CD8-positive, alpha-beta memory T cell (primary cell): Measurements from ENCODE around the gene ST6GALNAC3. TPM values are rescaled to one million over a fixed set of nuclear protein-coding genes. Genes with fewer than 3 reads are reported as not detected.
A peak's percentile ranks its signal among the peaks of the same experiment; 100 is the strongest.

Source experiments
- CTCF ChIA-PET: fragments of 350-600 bp; sonication (Branson Sonifier 250); formaldehyde crosslinking; loops from one replicate; lab custom pipeline; 2021; ENCODE audit warnings: antibody characterized with exemption; lab: Charles Lee
- POLR2A ChIA-PET: fragments of 350-600 bp; sonication (Branson Sonifier 250); formaldehyde crosslinking; loops from one replicate; lab custom pipeline; 2021; ENCODE audit warnings: antibody characterized with exemption; lab: Charles Lee
- DNase-seq, 5 donors: peaks; one replicate each; pipeline versions ENCODE4 v3.0.0 to v3.0.0-alpha.2; 2020 to 2022; ENCODE audit warnings: mixed read lengths in 1 of 5
- H3K27ac ChIP-seq: one replicate; pipeline ENCODE4 v1.7.0; 2013; ENCODE audit warnings: low read depth, mild to moderate bottlenecking, low read length, moderate library complexity
- H3K27me3 ChIP-seq: 2 replicates; pipeline ENCODE4 v1.7.0; 2013; ENCODE audit warnings: low read length, mild to moderate bottlenecking; ENCODE audit not compliant: insufficient read depth, poor library complexity, severe bottlenecking
- H3K36me3 ChIP-seq: 2 replicates; pipeline ENCODE4 v1.7.0; 2013; ENCODE audit warnings: mild to moderate bottlenecking, low read length, moderate library complexity; ENCODE audit not compliant: insufficient read depth
- H3K4me1 ChIP-seq: 2 replicates; pipeline ENCODE4 v1.7.0; 2013; ENCODE audit warnings: mild to moderate bottlenecking, low read length, moderate library complexity; ENCODE audit not compliant: insufficient read depth
- H3K4me3 ChIP-seq: 2 replicates; pipeline ENCODE4 v1.7.0; 2013; ENCODE audit warnings: mild to moderate bottlenecking, low read length
- H3K9me3 ChIP-seq: 2 replicates; pipeline ENCODE4 v1.7.0; 2013; ENCODE audit warnings: mild to moderate bottlenecking, low read length
- H3K27ac Mint-ChIP-seq, 8 donors: one replicate each; pipeline ENCODE4 v1.8.0; 2020 to 2021; ENCODE audit warnings: mixed read lengths in 8 of 8, mild to moderate bottlenecking in 6 of 8, inconsistent platforms in 3 of 8, moderate library complexity in 3 of 8
- H3K27me3 Mint-ChIP-seq, 2 donors: one replicate each; pipeline ENCODE4 v1.8.0; 2020 to 2021; ENCODE audit warnings: mixed read lengths in 2 of 2, mild to moderate bottlenecking in 1 of 2, moderate library complexity in 1 of 2
- H3K36me3 Mint-ChIP-seq, 3 donors: one replicate each; pipeline ENCODE4 v1.8.0; 2020 to 2021; ENCODE audit warnings: mixed read lengths in 3 of 3, inconsistent platforms in 1 of 3, mild to moderate bottlenecking in 1 of 3
- H3K4me1 Mint-ChIP-seq, 3 donors: one replicate each; pipeline ENCODE4 v1.8.0; 2020 to 2021; ENCODE audit warnings: mixed read lengths in 3 of 3, inconsistent platforms in 1 of 3, mild to moderate bottlenecking in 1 of 3
- H3K4me3 Mint-ChIP-seq, 7 donors: one replicate each; pipeline ENCODE4 v1.8.0; 2020 to 2021; ENCODE audit warnings: mixed read lengths in 7 of 7, mild to moderate bottlenecking in 6 of 7, moderate library complexity in 4 of 7, inconsistent platforms in 2 of 7
- H3K9me3 Mint-ChIP-seq, 5 donors: one replicate each; pipeline ENCODE4 v1.8.0; 2020 to 2022; ENCODE audit warnings: mixed read lengths in 5 of 5, mild to moderate bottlenecking in 3 of 5, moderate library complexity in 2 of 5, inconsistent platforms in 1 of 5
- polyA plus RNA-seq: library from polyadenylated mRNA; unstranded; fragments of 300-500 nt; fragmentation: Illumina TruSeq; gene quantifications from one replicate; pipeline ENCODE4 v1.2.3, GENCODE V29; 2021
- total RNA-seq, 2 experiments: library from RNA; stranded (reverse); gene quantifications; one replicate each; pipeline ENCODE4 v1.2.3, GENCODE V29; 2021

ST6GALNAC3 gene
- total and polyA plus RNA-seq, 3 experiments from 2014 or later: 0.33 to 1.8 TPM; not detected in 1

- H3K4me3 ChIP-seq: no peak overlapping the region
- no peaks in the 10 kb centered on the region for H3K36me3 Mint-ChIP-seq
- H3K27me3 Mint-ChIP-seq: peaks cover 0 to 3% of the 10 kb centered on the region in 2 donors
- H3K9me3 Mint-ChIP-seq: peaks cover 0 to 2% (median 0%) of the 10 kb centered on the region in 5 donors
- H3K4me1 ChIP-seq: peaks cover 70% of the 10 kb centered on the region
- peak overlapping the region in 3 of 7 donors; percentile 11 to 33 (median 14) for H3K4me3 Mint-ChIP-seq
- H3K27ac ChIP-seq: no peak overlapping the region
- no peaks in the 10 kb centered on the region for H3K9me3 ChIP-seq
- CTCF ChIA-PET: no interaction called here
- no peak for DNase-seq
- peak overlapping the region in 3 of 8 donors; percentile 9 to 57 (median 15) for H3K27ac Mint-ChIP-seq
- H3K36me3 ChIP-seq: no peaks in the 10 kb centered on the region
- POLR2A ChIA-PET: no interaction called here
- H3K4me1 Mint-ChIP-seq: peaks cover 65 to 83% (median 79%) of the 10 kb centered on the region in 3 donors
- no peaks in the 10 kb centered on the region for H3K27me3 ChIP-seq
These were observed 214.4 kb downstream of the ST6GALNAC3 start for GRCh38 chr1:76288758-76289483.

- H3K27me3 ChIP-seq: no peaks in the 10 kb centered on the region
- no peak overlapping the region for H3K4me3 ChIP-seq
- POLR2A ChIA-PET: no interaction called here
- H3K36me3 ChIP-seq: no peaks in the 10 kb centered on the region
- no peak overlapping the region for H3K27ac ChIP-seq
- CTCF ChIA-PET: no interaction called here
- H3K4me1 ChIP-seq: peaks cover 71% of the 10 kb centered on the region
- H3K27ac Mint-ChIP-seq: peak overlapping the region in 3 of 8 donors; percentile 11 to 44 (median 15)
- no peaks in the 10 kb centered on the region for H3K9me3 ChIP-seq
- peaks cover 0 to 3% of the 10 kb centered on the region in 2 donors for H3K27me3 Mint-ChIP-seq
- no peaks in the 10 kb centered on the region for H3K36me3 Mint-ChIP-seq
- H3K9me3 Mint-ChIP-seq: peaks cover 0 to 2% (median 0%) of the 10 kb centered on the region in 5 donors
- peak overlapping the region in 2 of 7 donors; percentile 7 to 41 for H3K4me3 Mint-ChIP-seq
- DNase-seq: no peak
- peaks cover 69 to 86% (median 84%) of the 10 kb centered on the region in 3 donors for H3K4me1 Mint-ChIP-seq
These were observed 215.1 kb downstream of the ST6GALNAC3 start for GRCh38 chr1:76289692-76290091.

GRCh38 chr1:76290271-76290670, 215.7 kb downstream of the ST6GALNAC3 start:
- peaks cover 70 to 86% (median 85%) of the 10 kb centered on the region in 3 donors for H3K4me1 Mint-ChIP-seq
- POLR2A ChIA-PET: no interaction called here
- Histone ChIP-seq H3K4me1 (peaks cover 76% of the 10 kb centered on the region), H3K27me3 (no peaks in the 10 kb centered on the region), H3K9me3 (no peaks in the 10 kb centered on the region), H3K4me3 (no peak overlapping the region), H3K36me3 (no peaks in the 10 kb centered on the region), H3K27ac (no peak overlapping the region)
- CTCF ChIA-PET: no interaction called here
- DNase-seq: no peak
- peaks cover 0 to 2% (median 0%) of the 10 kb centered on the region in 5 donors for H3K9me3 Mint-ChIP-seq
- peak overlapping the region in 3 of 8 donors; percentile 3 to 74 (median 6) for H3K27ac Mint-ChIP-seq
- H3K36me3 Mint-ChIP-seq: no peaks in the 10 kb centered on the region
- peaks cover 0 to 3% of the 10 kb centered on the region in 2 donors for H3K27me3 Mint-ChIP-seq
- H3K4me3 Mint-ChIP-seq: peak overlapping the region in 3 of 7 donors; percentile 15 to 24 (median 19)

- no peaks in the 10 kb centered on the region for H3K36me3 Mint-ChIP-seq
- H3K27me3 Mint-ChIP-seq: peaks cover 0 to 2% of the 10 kb centered on the region in 2 donors
- no peak overlapping the region for H3K27ac ChIP-seq
- peaks cover 74% of the 10 kb centered on the region for H3K4me1 ChIP-seq
- H3K27me3 ChIP-seq: no peaks in the 10 kb centered on the region
- no peaks in the 10 kb centered on the region for H3K9me3 ChIP-seq
- H3K36me3 ChIP-seq: no peaks in the 10 kb centered on the region
- no peak overlapping the region for H3K27ac Mint-ChIP-seq
- CTCF ChIA-PET: no interaction called here
- no peak overlapping the region for H3K4me3 Mint-ChIP-seq
- no peak overlapping the region for H3K4me3 ChIP-seq
- no peak for DNase-seq
- POLR2A ChIA-PET: no interaction called here
- peaks cover 69 to 87% (median 86%) of the 10 kb centered on the region in 3 donors for H3K4me1 Mint-ChIP-seq
- H3K9me3 Mint-ChIP-seq: peaks cover 0 to 2% (median 0%) of the 10 kb centered on the region in 5 donors
These were observed 216.6 kb downstream of the ST6GALNAC3 start for GRCh38 chr1:76291191-76291590.

GRCh38 chr1:76291737-76292136, 217.2 kb downstream of the ST6GALNAC3 start:
- H3K27ac Mint-ChIP-seq: peak overlapping the region in 2 of 8 donors; percentile 4 to 8
- no peak for DNase-seq
- Histone ChIP-seq H3K27ac (no peak overlapping the region), H3K9me3 (no peaks in the 10 kb centered on the region), H3K4me1 (peaks cover 69% of the 10 kb centered on the region), H3K27me3 (no peaks in the 10 kb centered on the region), H3K36me3 (no peaks in the 10 kb centered on the region), H3K4me3 (no peak overlapping the region)
- H3K4me3 Mint-ChIP-seq: no peak overlapping the region
- no peaks in the 10 kb centered on the region for H3K36me3 Mint-ChIP-seq
- CTCF ChIA-PET: no interaction called here
- H3K4me1 Mint-ChIP-seq: peaks cover 71 to 88% (median 86%) of the 10 kb centered on the region in 3 donors
- H3K9me3 Mint-ChIP-seq: peaks cover 0 to 2% (median 0%) of the 10 kb centered on the region in 5 donors
- H3K27me3 Mint-ChIP-seq: peaks cover 0 to 2% of the 10 kb centered on the region in 2 donors
- POLR2A ChIA-PET: no interaction called here

- Mint-ChIP-seq H3K36me3 (no peaks in the 10 kb centered on the region), H3K9me3 (peaks cover 0 to 2% (median 0%) of the 10 kb centered on the region in 5 donors), H3K27ac (peak overlapping the region in 5 of 8 donors; percentile 43 to 71 (median 68)), H3K27me3 (no peaks in the 10 kb centered on the region), H3K4me1 (peaks cover 71 to 90% (median 86%) of the 10 kb centered on the region in 3 donors), H3K4me3 (no peak overlapping the region)
- Histone ChIP-seq H3K27ac (no peak overlapping the region), H3K27me3 (no peaks in the 10 kb centered on the region), H3K4me1 (peaks cover 69% of the 10 kb centered on the region), H3K4me3 (no peak overlapping the region), H3K36me3 (no peaks in the 10 kb centered on the region), H3K9me3 (no peaks in the 10 kb centered on the region)
- ChIA-PET POLR2A (no interaction called here), CTCF (no interaction called here)
- DNase-seq: no peak
These were observed 218.1 kb downstream of the ST6GALNAC3 start for GRCh38 chr1:76292418-76293184.

- Histone ChIP-seq H3K36me3 (no peaks in the 10 kb centered on the region), H3K27ac (no peak overlapping the region), H3K9me3 (no peaks in the 10 kb centered on the region), H3K4me3 (no peak overlapping the region), H3K27me3 (no peaks in the 10 kb centered on the region), H3K4me1 (peaks cover 65% of the 10 kb centered on the region)
- Mint-ChIP-seq H3K4me1 (peaks cover 65 to 91% (median 77%) of the 10 kb centered on the region in 3 donors), H3K9me3 (peaks cover 0 to 2% (median 0%) of the 10 kb centered on the region in 5 donors), H3K27ac (peak overlapping the region in 6 of 8 donors; percentile 46 to 71 (median 64)), H3K4me3 (peak overlapping the region in 5 of 7 donors; percentile 18 to 57 (median 29)), H3K36me3 (no peaks in the 10 kb centered on the region), H3K27me3 (no peaks in the 10 kb centered on the region)
- DNase-seq: no peak
- POLR2A ChIA-PET: no interaction called here
- CTCF ChIA-PET: interaction anchor here (0.9 kb wide), 1 partner anchor 139 kb away, joined by 3 read pairs; no protein-coding TSS in a partner anchor
These were observed 219.3 kb downstream of the ST6GALNAC3 start for GRCh38 chr1:76293831-76294230.
